HG03280 (cell line): ENCODE data around the gene NCAPG2.
"Not testable (repeated sequence)": the region's sequence is repeated elsewhere in the genome, so short reads cannot be mapped to it uniquely, and the experiment has no call there.

Experiments
- ATAC-seq: cut with Tn5 transposase; IDR thresholded peaks from one replicate; pipeline ENCODE4 v1.9.1; 2021; ENCODE audit warnings: mild to moderate bottlenecking, moderate library complexity; ENCODE audit not compliant: unreplicated experiment

The NCAPG2 gene

GRCh38 chr7:158682456-158682855, 22.1 kb downstream of the NCAPG2 start:
- no peak for ATAC-seq

GRCh38 chr7:158680754-158681153, 23.9 kb downstream of the NCAPG2 start:
- no peak for ATAC-seq

GRCh38 chr7:158676906-158677305, 27.7 kb downstream of the NCAPG2 start:
- no peak for ATAC-seq

GRCh38 chr7:158676171-158676840, 28.3 kb downstream of the NCAPG2 start:
- ATAC-seq, result no peak

GRCh38 chr7:158672975-158673374, 31.6 kb downstream of the NCAPG2 start:
- no peak for ATAC-seq

- not testable (repeated sequence) for ATAC-seq
Measured at GRCh38 chr7:158668086-158668485, 36.5 kb downstream of the NCAPG2 start.

GRCh38 chr7:158666966-158667678, 37.5 kb downstream of the NCAPG2 start:
- not testable (repeated sequence) for ATAC-seq

GRCh38 chr7:158666401-158666800, 38.2 kb downstream of the NCAPG2 start:
- ATAC-seq, result no peak

- no peak for ATAC-seq
Measured at GRCh38 chr7:158664406-158664805, 40.2 kb downstream of the NCAPG2 start.

GRCh38 chr7:158663428-158663741, 41.2 kb downstream of the NCAPG2 start:
- ATAC-seq, result no peak

GRCh38 chr7:158662610-158663427, 41.8 kb downstream of the NCAPG2 start:
- no peak for ATAC-seq

GRCh38 chr7:158658475-158658874, 46.1 kb downstream of the NCAPG2 start:
- no peak for ATAC-seq

GRCh38 chr7:158657189-158657746, 47.3 kb downstream of the NCAPG2 start:
- peak; percentile 59 for ATAC-seq

- peak; percentile 95 for ATAC-seq
Measured at GRCh38 chr7:158655931-158656441, 48.6 kb downstream of the NCAPG2 start.

- no peak for ATAC-seq
Measured at GRCh38 chr7:158655507-158655906, 49.1 kb downstream of the NCAPG2 start.

- no peak for ATAC-seq
Measured at GRCh38 chr7:158651968-158652565, 52.5 kb downstream of the NCAPG2 start.

GRCh38 chr7:158650821-158651225, 53.8 kb downstream of the NCAPG2 start:
- ATAC-seq, result no peak

- no peak for ATAC-seq
Measured at GRCh38 chr7:158649279-158649678, 55.3 kb downstream of the NCAPG2 start.

GRCh38 chr7:158648787-158649186, 55.8 kb downstream of the NCAPG2 start:
- no peak for ATAC-seq

GRCh38 chr7:158648168-158648567, 56.4 kb downstream of the NCAPG2 start:
- ATAC-seq, result no peak

- ATAC-seq, result no peak
Measured at GRCh38 chr7:158647475-158647792, 57.2 kb downstream of the NCAPG2 start.
